HCT116 (cell line): ENCODE measurements around the gene SFXN3. TPM values are rescaled to one million over a fixed set of nuclear protein-coding genes. Genes with fewer than 3 reads are reported as not detected.
A peak's percentile ranks its signal among the peaks of the same experiment; 100 is the strongest.

Source experiments
- ATAC-seq: fragments of 200-7000 bp; cut with Tn5 transposase; 2 replicates; pipeline ENCODE4 v1.9.1; 2020; ENCODE audit warnings: mild to moderate bottlenecking, moderate library complexity
- BruUV-seq: library from RNA; stranded (reverse); fragments of 400-500 nt; replicated peaks from 2 replicates; lab custom pipeline; 2021; lab: Mats Ljungman, UMichigan
- CTCF ChIA-PET: fragments of 300-600 bp; sonication (Branson Sonifier 250); formaldehyde crosslinking; loops from one replicate; lab custom pipeline; 2021; ENCODE audit warnings: antibody characterized with exemption; lab: Charles Lee
- POLR2A ChIA-PET: fragments of 300-600, 350-600 bp; sonication (Branson Sonifier 250); formaldehyde crosslinking; loops from one replicate; lab custom pipeline; 2021; ENCODE audit warnings: antibody characterized with exemption; lab: Charles Lee
- RAD21 ChIA-PET, 2 experiments: fragments of 300-600 bp; sonication (Branson Sonifier 250); formaldehyde crosslinking; loops; one replicate each; lab custom pipeline; 2023; ENCODE audit warnings: low total read pairs in 2 of 2; ENCODE audit not compliant: uncharacterized antibody in 2 of 2, unreplicated experiment in 2 of 2, low non-redundant PET in 1 of 2; lab: Charles Lee
- DNase-seq: peaks from one replicate; pipeline ENCODE4 v3.0.0-alpha.2; 2010; ENCODE audit warnings: low read depth, low spot score
- H2AFZ ChIP-seq: fragments of 200-600 bp; shearing (Covaris generic), sonication (generic); 2 replicates; pipeline ENCODE4 v1.6.1; 2017; ENCODE audit warnings: low read depth, mixed run types, mixed read lengths, antibody characterized with exemption, low read length; ENCODE audit not compliant: poor library complexity, severe bottlenecking
- H3K27ac ChIP-seq: 2 replicates; pipeline ENCODE4 v1.5.1; 2012; ENCODE audit warnings: low read depth, low read length
- H3K27me3 ChIP-seq: fragments of 200-600 bp; sonication (generic); 2 replicates; pipeline ENCODE4 v1.6.1; 2016; ENCODE audit warnings: mixed run types, low read length, mixed read lengths; ENCODE audit not compliant: insufficient read depth
- H3K36me3 ChIP-seq, 2 experiments: fragments of 200-500 bp in 1 of 2; fragments of 200-600 bp in 1 of 2; sonication (Bioruptor generic) in 1 of 2; sonication (generic) in 1 of 2; 2 replicates each; pipeline versions ENCODE4 v1.5.1 to v1.6.1; 2014 to 2016; ENCODE audit warnings: low read length in 2 of 2, inconsistent platforms in 1 of 2, mixed read lengths in 1 of 2, mixed run types in 1 of 2; ENCODE audit not compliant: insufficient read depth in 2 of 2, control insufficient read depth in 1 of 2
- H3K4me1 ChIP-seq, 2 experiments: fragments of 200-600 bp in 1 of 2; sonication (generic) in 1 of 2; 2 replicates each; pipeline versions ENCODE4 v1.5.1 to v1.6.1; 2012 to 2017; ENCODE audit warnings: low read length in 2 of 2, inconsistent platforms in 1 of 2, mild to moderate bottlenecking in 1 of 2, mixed read lengths in 1 of 2, mixed run types in 1 of 2, moderate library complexity in 1 of 2; ENCODE audit not compliant: insufficient read depth in 2 of 2, control insufficient read depth in 1 of 2
- H3K4me2 ChIP-seq: fragments of 200-600 bp; sonication (generic); 2 replicates; pipeline ENCODE4 v1.6.1; 2017; ENCODE audit warnings: mixed run types, low read length, mixed read lengths
- H3K4me3 ChIP-seq, 2 experiments: fragments of 200-600 bp in 1 of 2; sonication (generic) in 1 of 2; replicated peaks in 1 of 2; 2 replicates each; pipeline ENCODE4 v1.5.1; 2011 to 2016; ENCODE audit warnings: low read length in 2 of 2, control low read depth in 1 of 2, low read depth in 1 of 2, mild to moderate bottlenecking in 1 of 2, mixed read lengths in 1 of 2, mixed run types in 1 of 2
- H3K79me2 ChIP-seq: fragments of 200-600 bp; sonication (generic); 2 replicates; pipeline ENCODE4 v1.6.1; 2017; ENCODE audit warnings: mild to moderate bottlenecking, mixed run types, low read length, moderate library complexity, mixed read lengths; ENCODE audit not compliant: insufficient read depth
- H3K9ac ChIP-seq: fragments of 200-600 bp; sonication (generic); 2 replicates; pipeline ENCODE4 v1.6.1; 2016; ENCODE audit warnings: low read length, mixed read lengths
- H3K9me2 ChIP-seq: fragments of 200-600 bp; sonication (generic), shearing (Covaris generic); 2 replicates; pipeline ENCODE4 v1.6.1; 2017; ENCODE audit warnings: mixed run types, mild to moderate bottlenecking, moderate library complexity; ENCODE audit not compliant: insufficient read depth
- H3K9me3 ChIP-seq, 2 experiments: fragments of 200-500 bp in 1 of 2; fragments of 200-600 bp in 1 of 2; sonication (Bioruptor generic) in 1 of 2; sonication (generic) in 1 of 2; 2 replicates each; pipeline ENCODE4 v1.6.1; 2014 to 2017; ENCODE audit warnings: low read length in 2 of 2, mixed read lengths in 2 of 2, inconsistent platforms in 1 of 2, low read depth in 1 of 2, mild to moderate bottlenecking in 1 of 2, mixed run types in 1 of 2, moderate library complexity in 1 of 2; ENCODE audit not compliant: control insufficient read depth in 1 of 2, insufficient read depth in 1 of 2
- H4K20me1 ChIP-seq: fragments of 200-600 bp; sonication (generic), shearing (Covaris generic); 2 replicates; pipeline ENCODE4 v1.6.1; 2017; ENCODE audit warnings: mixed run types, mild to moderate bottlenecking, moderate library complexity; ENCODE audit not compliant: insufficient read depth
- CBX3 ChIP-seq: IDR thresholded peaks from 2 replicates; pipeline ENCODE4 v1.6.1; 2012; ENCODE audit warnings: low read depth
- JUND ChIP-seq: IDR thresholded peaks from 2 replicates; pipeline ENCODE4 v1.6.1; 2012
- POLR2A ChIP-seq: IDR thresholded peaks from 2 replicates; pipeline ENCODE4 v1.7.0; 2011; ENCODE audit warnings: borderline replicate concordance; ENCODE audit not compliant: insufficient read depth, insufficient read length; ENCODE audit errors: extremely low read depth
- POLR2AphosphoS5 ChIP-seq: IDR thresholded peaks from 2 replicates; pipeline ENCODE4 v1.6.1; 2011; ENCODE audit warnings: mild to moderate bottlenecking, low read depth, low read length, moderate library complexity
- SRF ChIP-seq: IDR thresholded peaks from 2 replicates; pipeline ENCODE4 v1.6.1; 2012; ENCODE audit warnings: low read depth
- TCF7L2 ChIP-seq: IDR thresholded peaks from 2 replicates; pipeline ENCODE4 v1.7.0; 2011; ENCODE audit warnings: borderline replicate concordance, inconsistent platforms; ENCODE audit not compliant: insufficient read depth, insufficient read length; ENCODE audit errors: extremely low read depth
- YY1 ChIP-seq: IDR thresholded peaks from 2 replicates; pipeline ENCODE4 v1.6.1; 2011; ENCODE audit warnings: low read length, low read depth, moderate library complexity, mild to moderate bottlenecking; ENCODE audit not compliant: insufficient replicate concordance; ENCODE audit errors: extremely low read depth
- intact Hi-C: fragments of 100-400 bp; cut with micrococcal nuclease; formaldehyde crosslinking; loops from 2 replicates; pipeline ENCODE4 v1.10.0; 2022
- total RNA-seq: library from RNA; stranded (reverse); gene quantifications from one replicate; pipeline ENCODE4 v1.2.1, GENCODE V29; 2021; ENCODE audit not compliant: unreplicated experiment
- TF ChIP-seq, protein P1 (sequence below): IDR thresholded peaks from 2 replicates; pipeline ENCODE4 v1.6.1; 2011; ENCODE audit warnings: mild to moderate bottlenecking, low read length, moderate library complexity; ENCODE audit not compliant: insufficient replicate concordance; ENCODE audit errors: extremely low read depth

SFXN3 gene
- total RNA-seq, 1 experiment from 2014 or later: 52.5 TPM

GRCh38 chr10:101042118-101042517 lies 11.1 kb downstream of the SFXN3 start:
- ChIA-PET POLR2A (interaction anchor here (0.9 to 2.5 kb wide), 12 partner anchors 7 to 100 kb away, joined by 3 to 33 read pairs (median 6); partner anchors contain the start of genes KAZALD1, PDZD7 and SFXN3), RAD21 (interaction anchor here (0.6 to 3.3 kb wide), 6 partner anchors 8 to 100 kb away, joined by 3 to 23 read pairs (median 6); no protein-coding TSS in a partner anchor), CTCF (interaction anchor here (0.7 to 5.4 kb wide), 20 partner anchors 10 to 172 kb away, joined by 3 to 118 read pairs (median 12); partner anchors contain the start of genes KAZALD1, PDZD7 and SFXN3)
- H3K4me2 ChIP-seq: peak overlapping the region; percentile 82
- H2AFZ ChIP-seq: no peak overlapping the region
- no peak for ATAC-seq
- no peaks in the 10 kb centered on the region for H3K9me3 ChIP-seq
- peaks cover 26 to 33% of the 10 kb centered on the region in 2 experiments for H3K4me1 ChIP-seq
- H4K20me1 ChIP-seq: no peaks in the 10 kb centered on the region
- no peaks in the 10 kb centered on the region for H3K9me2 ChIP-seq
- TF ChIP-seq POLR2AphosphoS5 (no peak), JUND (no peak), YY1 (no peak)
- peaks cover 15% of the 10 kb centered on the region; the same call in 1 of the 2 replicates for H3K79me2 ChIP-seq
- peak overlapping the region; percentile 77 for H3K9ac ChIP-seq
- peak overlapping the region; percentile 55 to 59 for H3K4me3 ChIP-seq
- peaks cover 3 to 17% of the 10 kb centered on the region in 2 experiments; a peak in 2 of 4 replicates for H3K36me3 ChIP-seq
- peak overlapping the region; percentile 84 for H3K27ac ChIP-seq
- no peak for DNase-seq
- no TSS peak for BruUV-seq
- intact Hi-C loops: loop anchor here (2.0 kb wide), 1 partner anchor 19 kb away; the partner anchor contains the start of gene KAZALD1
- H3K27me3 ChIP-seq: no peaks in the 10 kb centered on the region

- Histone ChIP-seq H2AFZ (peak overlapping the region; percentile 26), H3K4me1 (peaks cover 26 to 33% of the 10 kb centered on the region in 2 experiments), H3K9me2 (no peaks in the 10 kb centered on the region), H3K4me2 (peak overlapping the region; percentile 82), H3K9me3 (no peaks in the 10 kb centered on the region), H3K9ac (peak overlapping the region; percentile 77), H3K79me2 (peaks cover 15% of the 10 kb centered on the region; the same call in 1 of the 2 replicates), H3K27me3 (no peaks in the 10 kb centered on the region), H3K36me3 (peaks cover 0 to 10% of the 10 kb centered on the region in 2 experiments; a peak in 1 of 4 replicates), H3K4me3 (peak overlapping the region; percentile 55 to 59), H4K20me1 (no peaks in the 10 kb centered on the region), H3K27ac (peak overlapping the region; percentile 84)
- CTCF ChIA-PET: interaction anchor here (0.9 to 5.4 kb wide), 18 partner anchors 9 to 798 kb away, joined by 3 to 118 read pairs (median 10); partner anchors contain the start of genes KAZALD1, PDZD7 and SFXN3
- intact Hi-C loops: loop anchor here (2.0 kb wide), 1 partner anchor 18 kb away; the partner anchor contains the start of gene KAZALD1
- peak; percentile 91 for ATAC-seq
- RAD21 ChIA-PET: interaction anchor here (0.5 to 3.3 kb wide), 6 partner anchors 15 to 893 kb away, joined by 4 to 23 read pairs (median 6); no protein-coding TSS in a partner anchor
- DNase-seq: peak; percentile 97
- TSS peak; percentile 92 for BruUV-seq
- TF ChIP-seq POLR2A: peak; percentile 82
- TF ChIP-seq POLR2AphosphoS5: peak; percentile 95
- no peak for TF ChIP-seq SRF
- TF ChIP-seq CBX3: no peak
- peak; percentile 26 for TF ChIP-seq TCF7L2
- TF ChIP-seq YY1: no peak
- TF ChIP-seq, protein P1, sequence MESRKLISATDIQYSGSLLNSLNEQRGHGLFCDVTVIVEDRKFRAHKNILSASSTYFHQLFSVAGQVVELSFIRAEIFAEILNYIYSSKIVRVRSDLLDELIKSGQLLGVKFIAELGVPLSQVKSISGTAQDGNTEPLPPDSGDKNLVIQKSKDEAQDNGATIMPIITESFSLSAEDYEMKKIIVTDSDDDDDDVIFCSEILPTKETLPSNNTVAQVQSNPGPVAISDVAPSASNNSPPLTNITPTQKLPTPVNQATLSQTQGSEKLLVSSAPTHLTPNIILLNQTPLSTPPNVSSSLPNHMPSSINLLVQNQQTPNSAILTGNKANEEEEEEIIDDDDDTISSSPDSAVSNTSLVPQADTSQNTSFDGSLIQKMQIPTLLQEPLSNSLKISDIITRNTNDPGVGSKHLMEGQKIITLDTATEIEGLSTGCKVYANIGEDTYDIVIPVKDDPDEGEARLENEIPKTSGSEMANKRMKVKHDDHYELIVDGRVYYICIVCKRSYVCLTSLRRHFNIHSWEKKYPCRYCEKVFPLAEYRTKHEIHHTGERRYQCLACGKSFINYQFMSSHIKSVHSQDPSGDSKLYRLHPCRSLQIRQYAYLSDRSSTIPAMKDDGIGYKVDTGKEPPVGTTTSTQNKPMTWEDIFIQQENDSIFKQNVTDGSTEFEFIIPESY: peak; percentile 95
- POLR2A ChIA-PET: interaction anchor here (0.9 to 2.5 kb wide), 13 partner anchors 8 to 99 kb away, joined by 3 to 33 read pairs (median 6); partner anchors contain the start of genes KAZALD1, PDZD7 and SFXN3
Measured at GRCh38 chr10:101042667-101043362, 11.8 kb downstream of the SFXN3 start.
